ENCODE data around the gene SPACA7. TPM values are rescaled to one million over a fixed set of nuclear protein-coding genes. Genes with fewer than 3 reads are reported as not detected.

The SPACA7 gene
- total RNA-seq, 1 experiment from 2014 or later: not detected

DNA sequence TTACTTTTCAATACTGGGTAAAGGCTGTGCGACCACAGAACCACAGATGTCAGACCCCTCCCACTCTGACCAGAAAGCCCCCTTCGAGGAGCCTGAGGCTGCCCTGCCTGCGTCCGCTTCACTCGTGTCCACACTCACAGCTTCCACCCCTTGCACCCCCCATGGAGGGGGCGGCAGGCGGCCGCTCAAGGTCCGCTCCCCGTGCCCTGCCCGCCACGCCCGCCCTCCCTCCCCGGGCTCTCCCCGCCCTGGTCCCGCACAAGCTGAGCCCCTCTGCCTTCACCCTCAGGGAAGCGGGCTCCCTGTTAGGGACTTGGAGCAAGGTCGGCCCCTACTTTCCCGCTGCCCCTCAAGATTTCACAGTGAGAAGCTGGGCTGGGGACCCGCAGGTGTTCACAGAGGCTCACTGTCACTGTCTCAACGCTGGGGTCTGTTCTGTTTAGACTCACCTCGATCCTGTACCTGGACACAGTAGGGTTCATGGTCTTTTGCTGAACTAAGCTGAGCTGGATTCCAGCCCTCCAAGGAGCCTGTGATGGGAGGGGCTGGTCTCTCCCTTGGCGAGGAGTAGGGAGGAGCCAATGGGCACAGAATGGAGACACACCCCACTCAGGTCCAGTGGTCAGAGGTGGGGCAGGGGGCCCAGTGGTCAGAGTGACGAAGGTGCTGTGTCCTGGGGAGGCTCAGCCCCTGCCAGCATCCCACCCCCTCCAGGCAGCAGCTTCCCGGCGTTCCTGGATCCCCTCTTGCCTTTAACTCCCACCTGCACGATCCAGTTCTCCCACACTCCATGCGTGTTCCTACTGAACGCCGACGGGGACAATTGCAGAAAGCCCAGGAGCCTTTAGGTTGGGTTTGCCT is 69.5 kb downstream of the SPACA7 start:
- no peak overlapping the region for H3K27ac ChIP-seq (ENCODE audit: low read depth, low read length)
- no peaks in the 10 kb centered on the region for H3K9me3 ChIP-seq (ENCODE audit: control insufficient read depth in 1 of 2, insufficient read depth in 1 of 2, low read depth in 1 of 2, low read length in 2 of 2)
- H3K9ac ChIP-seq (ENCODE audit: low read length): no peak overlapping the region
- H4K20me1 ChIP-seq (ENCODE audit: insufficient read depth): no peaks in the 10 kb centered on the region
- no peak overlapping the region for H3K4me2 ChIP-seq (ENCODE audit: low read length)
- CTCF ChIA-PET: interaction anchor here (0.8 to 3.3 kb wide), 2 partner anchors 59 to 941 kb away, joined by 3 to 19 read pairs; no protein-coding TSS in a partner anchor
- H3K9me2 ChIP-seq (ENCODE audit: insufficient read depth): no peaks in the 10 kb centered on the region
- RAD21 ChIA-PET (ENCODE audit: low non-redundant PET in 1 of 2, low total read pairs in 2 of 2, uncharacterized antibody in 2 of 2, unreplicated experiment in 2 of 2): no interaction called here
- intact Hi-C loops (cut with micrococcal nuclease): loop anchor here (10.0 kb wide), 1 partner anchor 911 kb away; no protein-coding TSS in a partner anchor
- H3K4me3 ChIP-seq (replicated peaks in 1 of 2; ENCODE audit: low read depth in 1 of 2, low read length in 2 of 2): no peak overlapping the region
- no peaks in the 10 kb centered on the region for H3K79me2 ChIP-seq (ENCODE audit: insufficient read depth, low read length)
- DNase-seq (ENCODE audit: low read depth, low spot score) (no peak), ATAC-seq (no peak)
- TF ChIP-seq, protein P1, sequence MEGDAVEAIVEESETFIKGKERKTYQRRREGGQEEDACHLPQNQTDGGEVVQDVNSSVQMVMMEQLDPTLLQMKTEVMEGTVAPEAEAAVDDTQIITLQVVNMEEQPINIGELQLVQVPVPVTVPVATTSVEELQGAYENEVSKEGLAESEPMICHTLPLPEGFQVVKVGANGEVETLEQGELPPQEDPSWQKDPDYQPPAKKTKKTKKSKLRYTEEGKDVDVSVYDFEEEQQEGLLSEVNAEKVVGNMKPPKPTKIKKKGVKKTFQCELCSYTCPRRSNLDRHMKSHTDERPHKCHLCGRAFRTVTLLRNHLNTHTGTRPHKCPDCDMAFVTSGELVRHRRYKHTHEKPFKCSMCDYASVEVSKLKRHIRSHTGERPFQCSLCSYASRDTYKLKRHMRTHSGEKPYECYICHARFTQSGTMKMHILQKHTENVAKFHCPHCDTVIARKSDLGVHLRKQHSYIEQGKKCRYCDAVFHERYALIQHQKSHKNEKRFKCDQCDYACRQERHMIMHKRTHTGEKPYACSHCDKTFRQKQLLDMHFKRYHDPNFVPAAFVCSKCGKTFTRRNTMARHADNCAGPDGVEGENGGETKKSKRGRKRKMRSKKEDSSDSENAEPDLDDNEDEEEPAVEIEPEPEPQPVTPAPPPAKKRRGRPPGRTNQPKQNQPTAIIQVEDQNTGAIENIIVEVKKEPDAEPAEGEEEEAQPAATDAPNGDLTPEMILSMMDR (IDR thresholded peaks at IDR 0.05 in 2 of 3, conservative IDR thresholded peaks at IDR 0.05 in 1 of 3; ENCODE audit: borderline replicate concordance in 1 of 3, insufficient read depth in 1 of 3, low read depth in 2 of 3, low read length in 2 of 3): no peak
- TF ChIP-seq YY1 (IDR thresholded peaks at IDR 0.05; ENCODE audit: extremely low read depth, insufficient replicate concordance, low read depth, low read length): no peak
- TF ChIP-seq RAD21 (IDR thresholded peaks at IDR 0.05; ENCODE audit: low read depth): no peak
- TF ChIP-seq, protein P2, sequence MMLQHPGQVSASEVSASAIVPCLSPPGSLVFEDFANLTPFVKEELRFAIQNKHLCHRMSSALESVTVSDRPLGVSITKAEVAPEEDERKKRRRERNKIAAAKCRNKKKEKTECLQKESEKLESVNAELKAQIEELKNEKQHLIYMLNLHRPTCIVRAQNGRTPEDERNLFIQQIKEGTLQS (IDR thresholded peaks at IDR 0.05): no peak
- TF ChIP-seq ELF1 (IDR thresholded peaks at IDR 0.05; ENCODE audit: borderline replicate concordance, low read depth): no peak
- TF ChIP-seq, protein P3, sequence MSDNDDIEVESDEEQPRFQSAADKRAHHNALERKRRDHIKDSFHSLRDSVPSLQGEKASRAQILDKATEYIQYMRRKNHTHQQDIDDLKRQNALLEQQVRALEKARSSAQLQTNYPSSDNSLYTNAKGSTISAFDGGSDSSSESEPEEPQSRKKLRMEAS (IDR thresholded peaks at IDR 0.05): no peak
- TF ChIP-seq POLR2A (IDR thresholded peaks at IDR 0.05; ENCODE audit: borderline replicate concordance, extremely low read depth, insufficient read depth, insufficient read length): no peak
- TF ChIP-seq FOSL1 (IDR thresholded peaks at IDR 0.05; ENCODE audit: low read depth): no peak
- no peak for TF ChIP-seq JUND (IDR thresholded peaks at IDR 0.05)
- TF ChIP-seq SIN3A (IDR thresholded peaks at IDR 0.05; ENCODE audit: low read depth): no peak
- no peak for TF ChIP-seq EZH2phosphoT487 (IDR thresholded peaks at IDR 0.05; ENCODE audit: borderline replicate concordance)
- no peak for TF ChIP-seq CEBPB (IDR thresholded peaks at IDR 0.05; ENCODE audit: low read depth)
- no peaks in the 10 kb centered on the region for H3K4me1 ChIP-seq (ENCODE audit: control insufficient read depth in 1 of 2, insufficient read depth in 2 of 2, low read length in 2 of 2)
- H3K36me3 ChIP-seq (ENCODE audit: control insufficient read depth in 1 of 2, insufficient read depth in 2 of 2, low read length in 2 of 2): no peaks in the 10 kb centered on the region
- POLR2A ChIA-PET: no interaction called here
- no peak overlapping the region for H2AFZ ChIP-seq (ENCODE audit: low read depth, low read length, poor library complexity, severe bottlenecking)
- no peaks in the 10 kb centered on the region for H3K27me3 ChIP-seq (ENCODE audit: insufficient read depth, low read length)
- BruUV-seq (replicated peaks): no TSS peak

Measured in HCT116 (cell line).